HL-60 (cell line): ENCODE data around the gene PLXDC2.

ENCODE experiments used
- CTCF ChIP-seq: IDR thresholded peaks from one replicate; pipeline ENCODE4 v1.5.1; 2011; ENCODE audit warnings: low read length, control low read depth, inconsistent platforms; ENCODE audit not compliant: insufficient read depth
- GABPA ChIP-seq: IDR thresholded peaks from 2 replicates; pipeline ENCODE4 v1.6.1; 2012; ENCODE audit warnings: low read depth
- POLR2AphosphoS5 ChIP-seq: IDR thresholded peaks from 2 replicates; pipeline ENCODE4 v1.6.1; 2012; ENCODE audit warnings: low read depth
- REST ChIP-seq: IDR thresholded peaks from 2 replicates; pipeline ENCODE4 v1.6.1; 2012; ENCODE audit warnings: low read depth; ENCODE audit not compliant: insufficient replicate concordance
- SPI1 ChIP-seq: IDR thresholded peaks from 2 replicates; pipeline ENCODE4 v1.6.1; 2012; ENCODE audit warnings: low read depth, mild to moderate bottlenecking, borderline replicate concordance

- no peak for TF ChIP-seq CTCF
- TF ChIP-seq GABPA = no peak
- TF ChIP-seq REST = no peak
- TF ChIP-seq POLR2AphosphoS5 = no peak
- TF ChIP-seq SPI1 = no peak
Observed at GRCh38 chr10:19853831-19854230, 37.6 kb downstream of the PLXDC2 start.
